Heart left ventricle (tissue), 13 donors: Measurements from ENCODE around the gene B3GAT3.

ENCODE experiments used
- POLR2A ChIP-seq, 2 donors: fragments of 450-650 bp; IDR thresholded peaks; one replicate each; pipeline ENCODE4 v1.6.1; 2017; ENCODE audit warnings: antibody characterized with exemption in 2 of 2, mild to moderate bottlenecking in 2 of 2, moderate library complexity in 2 of 2
- TF ChIP-seq, protein P1 (sequence below), 12 donors: fragments of 200-600 bp; sonication (generic) in 4 of 12; IDR thresholded peaks; one replicate each; pipeline versions ENCODE4 v1.5.0 to v1.8.0; 2018 to 2022; ENCODE audit warnings: antibody characterized with exemption in 12 of 12, mild to moderate bottlenecking in 5 of 12
- donor health status: ischemic (EF 13 %, LVEDD 7.1; RV severe dilation, severe dysfunction).
- donor health status: DM: no; HTN: yes; CAD: no.
- donor health status: DM: no; HTN: no; CAD: no.
- donor health status: ischemic (EF 25% LVEDD 6.9; RV normal size, moderate dysfunction).
- donor health status: ischemic (EF 25% LVEDD 5.7; RV mildly dilated, moderate dysfunction).
- donor health status: ischemic (EF 35%, LVEDD 5.7; RV mildly dilated, moderate dysfunction).
- donor health status: nonischemic (EF 11% LVEDD 7.7; RV severe dilation, severe dysfunction).
- donor health status: DM: yes; HTN: yes; CAD: no.
- donor health status: PGD.
- donor health status: ischemic (EF 29% LVEDD 5.4; RV normal size, mild dysfunction).
- donor health status: nonischemic (EF 23%, LVEDD 6.1; RV moderate dilation, normal function).

DNA sequence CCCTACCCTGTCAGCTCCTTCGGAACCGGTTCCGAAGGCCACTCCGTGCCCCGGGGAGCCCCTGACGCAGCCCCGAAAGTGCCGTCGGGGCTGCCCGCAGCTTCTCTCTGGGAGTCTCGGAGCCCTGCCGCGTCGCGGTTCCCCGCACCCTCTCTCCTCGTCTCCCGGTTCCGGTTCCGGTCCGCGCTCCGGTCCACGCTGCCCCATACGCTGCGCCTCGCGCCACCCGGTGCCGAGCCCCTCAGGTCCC is 20.7 kb downstream of the B3GAT3 start:
- TF ChIP-seq, protein P1, sequence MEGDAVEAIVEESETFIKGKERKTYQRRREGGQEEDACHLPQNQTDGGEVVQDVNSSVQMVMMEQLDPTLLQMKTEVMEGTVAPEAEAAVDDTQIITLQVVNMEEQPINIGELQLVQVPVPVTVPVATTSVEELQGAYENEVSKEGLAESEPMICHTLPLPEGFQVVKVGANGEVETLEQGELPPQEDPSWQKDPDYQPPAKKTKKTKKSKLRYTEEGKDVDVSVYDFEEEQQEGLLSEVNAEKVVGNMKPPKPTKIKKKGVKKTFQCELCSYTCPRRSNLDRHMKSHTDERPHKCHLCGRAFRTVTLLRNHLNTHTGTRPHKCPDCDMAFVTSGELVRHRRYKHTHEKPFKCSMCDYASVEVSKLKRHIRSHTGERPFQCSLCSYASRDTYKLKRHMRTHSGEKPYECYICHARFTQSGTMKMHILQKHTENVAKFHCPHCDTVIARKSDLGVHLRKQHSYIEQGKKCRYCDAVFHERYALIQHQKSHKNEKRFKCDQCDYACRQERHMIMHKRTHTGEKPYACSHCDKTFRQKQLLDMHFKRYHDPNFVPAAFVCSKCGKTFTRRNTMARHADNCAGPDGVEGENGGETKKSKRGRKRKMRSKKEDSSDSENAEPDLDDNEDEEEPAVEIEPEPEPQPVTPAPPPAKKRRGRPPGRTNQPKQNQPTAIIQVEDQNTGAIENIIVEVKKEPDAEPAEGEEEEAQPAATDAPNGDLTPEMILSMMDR (IDR thresholded peaks at IDR 0.05) = no peak
- no peak for TF ChIP-seq POLR2A (IDR thresholded peaks at IDR 0.05)
